Activated CD4-positive, alpha-beta T cell treated with anti-CD3 and anti-CD28 coated beads, Interleukin-2, amount 50 U/mL, for 4 hours (primary cell): ENCODE data around the gene MIB2.

Experiments
- DNase-seq, 2 experiments: peaks; one replicate each; pipeline ENCODE4 v3.0.0-alpha.2; 2020

The MIB2 gene

GRCh38 chr1:1598720-1599029, 16.6 kb upstream of the MIB2 start:
- no peak for DNase-seq

- no peak for DNase-seq
Measured at GRCh38 chr1:1599030-1599934, 16.0 kb upstream of the MIB2 start.

- DNase-seq = no peak
Measured at GRCh38 chr1:1599935-1600860, 15.1 kb upstream of the MIB2 start, which contains the start of gene FNDC10. TSS of gene FNDC10 (minus strand) at chr1:1600135. CDS start at chr1:1600015, 120 bp downstream.

- DNase-seq = no peak
Measured at GRCh38 chr1:1600861-1601563, 14.3 kb upstream of the MIB2 start.

GRCh38 chr1:1601564-1602303, 13.6 kb upstream of the MIB2 start:
- no peak for DNase-seq

GRCh38 chr1:1602304-1602967, 12.9 kb upstream of the MIB2 start:
- no peak for DNase-seq

GRCh38 chr1:1602968-1603506, 12.3 kb upstream of the MIB2 start:
- DNase-seq = no peak

- DNase-seq = no peak
Measured at GRCh38 chr1:1603671-1604373, 11.5 kb upstream of the MIB2 start.

GRCh38 chr1:1604374-1605033, 10.8 kb upstream of the MIB2 start:
- DNase-seq = no peak

GRCh38 chr1:1605034-1605591, 10.2 kb upstream of the MIB2 start:
- DNase-seq = no peak

GRCh38 chr1:1605724-1606123, 9.6 kb upstream of the MIB2 start:
- DNase-seq = no peak

GRCh38 chr1:1606232-1606631, 9.1 kb upstream of the MIB2 start:
- no peak for DNase-seq

- no peak for DNase-seq
Measured at GRCh38 chr1:1609822-1610485, 5.3 kb upstream of the MIB2 start.

- DNase-seq = no peak
Measured at GRCh38 chr1:1610796-1611195, 4.5 kb upstream of the MIB2 start.

GRCh38 chr1:1612104-1612400, 3.2 kb upstream of the MIB2 start:
- no peak for DNase-seq

- no peak for DNase-seq
Measured at GRCh38 chr1:1613509-1614082, 1.7 kb upstream of the MIB2 start.

- DNase-seq = peak; percentile 62 to 67
Measured at GRCh38 chr1:1614204-1614953, 921 bp upstream of the MIB2 start.

- DNase-seq = no peak
Measured at GRCh38 chr1:1614954-1615255, 395 bp upstream of the MIB2 start.
